Muscle of arm (tissue), 14 donors: Measurements from ENCODE around the gene NBEAL1. TPM values are rescaled to one million over a fixed set of nuclear protein-coding genes. Genes with fewer than 3 reads are reported as not detected.
"Not testable (repeated sequence)": the region's sequence is repeated elsewhere in the genome, so short reads cannot be mapped to it uniquely, and the experiment has no call there.

ENCODE experiments used
- DNase-seq: peaks from one replicate; pipeline ENCODE4 v3.0.0-alpha.2; 2013
- long read RNA-seq, 11 donors: transcript quantifications; one replicate each; lab custom pipeline, GENCODE V29; 2026
- polyA plus RNA-seq, 12 donors: library from polyadenylated mRNA; unstranded; fragments of 120-200 nt; gene quantifications; one replicate each; pipeline ENCODE4 v1.2.1, GENCODE V29; 2013; ENCODE audit not compliant: insufficient read length in 12 of 12

The NBEAL1 gene
- 1 to 10 TPM in 11 of 12 donors, not detected in 1; 5.8 to 9.4 (median 6.9) TPM for polyA plus RNA-seq
- long read RNA-seq, donor 1, partial matches to known transcripts = 0 of 2 reads
- long read RNA-seq, donor 1, other reads (novel, unspliced or antisense) = 0 of 2 reads
- long read RNA-seq, donor 2 = 0 reads
- long read RNA-seq, donor 3 = 0 reads
- long read RNA-seq, donor 4 = 0 reads
- long read RNA-seq, donor 5 = 0 reads
- long read RNA-seq, donor 6 = 0 reads
- long read RNA-seq, donor 7 = 0 reads
- long read RNA-seq, donor 8 = 0 reads
- long read RNA-seq, donor 9, partial matches to known transcripts = 0 of 1 reads
- long read RNA-seq, donor 9, other reads (novel, unspliced or antisense) = 0 of 1 reads
- long read RNA-seq, donor 10 = 0 reads
- long read RNA-seq, donor 11, partial matches to known transcripts = 0 of 1 reads
- long read RNA-seq, donor 11, other reads (novel, unspliced or antisense) = 0 of 1 reads

DNA sequence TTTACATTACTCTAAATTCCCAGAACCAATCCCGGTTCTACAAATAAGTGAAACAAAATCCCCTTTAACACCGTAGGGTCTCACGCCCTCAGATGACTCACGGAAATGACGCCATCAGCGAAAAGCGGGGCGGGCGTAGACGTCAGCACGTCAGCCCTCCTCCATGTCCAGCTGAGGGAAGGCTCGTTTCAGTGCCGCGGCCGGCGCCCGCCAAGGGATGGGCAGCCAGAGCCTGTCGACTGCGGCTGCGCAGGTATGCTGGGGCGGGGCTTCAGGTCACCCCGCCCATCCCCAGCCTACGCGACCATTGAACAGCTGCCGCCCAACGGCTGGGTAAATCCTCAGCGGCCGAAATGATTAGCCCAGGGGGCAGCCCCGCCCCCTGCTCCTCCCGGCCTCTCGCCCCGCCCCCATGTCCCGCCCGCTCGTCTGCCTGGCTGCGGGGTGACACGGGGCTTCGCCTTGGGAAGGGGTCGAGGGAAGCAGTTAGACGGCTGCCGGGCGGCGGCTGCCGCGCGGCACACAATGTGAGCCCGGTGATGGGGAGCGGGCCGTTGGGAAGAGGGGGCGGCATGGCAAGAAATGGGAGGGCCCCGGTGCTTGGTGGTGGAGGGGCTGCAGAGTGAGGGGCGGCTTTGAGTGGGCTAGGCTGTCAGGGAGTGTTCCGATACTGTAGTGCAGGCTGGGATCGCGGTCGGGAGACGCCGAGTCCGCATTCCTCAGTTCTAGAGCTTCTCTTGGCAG lies at the start of gene NBEAL1:
Gene NBEAL1, plus strand, starts transcription at position 420 of the 744 bp plus-strand sequence. CDS start 1,510 bp downstream, outside the sequence.
- peak; percentile 99 for DNase-seq

DNA sequence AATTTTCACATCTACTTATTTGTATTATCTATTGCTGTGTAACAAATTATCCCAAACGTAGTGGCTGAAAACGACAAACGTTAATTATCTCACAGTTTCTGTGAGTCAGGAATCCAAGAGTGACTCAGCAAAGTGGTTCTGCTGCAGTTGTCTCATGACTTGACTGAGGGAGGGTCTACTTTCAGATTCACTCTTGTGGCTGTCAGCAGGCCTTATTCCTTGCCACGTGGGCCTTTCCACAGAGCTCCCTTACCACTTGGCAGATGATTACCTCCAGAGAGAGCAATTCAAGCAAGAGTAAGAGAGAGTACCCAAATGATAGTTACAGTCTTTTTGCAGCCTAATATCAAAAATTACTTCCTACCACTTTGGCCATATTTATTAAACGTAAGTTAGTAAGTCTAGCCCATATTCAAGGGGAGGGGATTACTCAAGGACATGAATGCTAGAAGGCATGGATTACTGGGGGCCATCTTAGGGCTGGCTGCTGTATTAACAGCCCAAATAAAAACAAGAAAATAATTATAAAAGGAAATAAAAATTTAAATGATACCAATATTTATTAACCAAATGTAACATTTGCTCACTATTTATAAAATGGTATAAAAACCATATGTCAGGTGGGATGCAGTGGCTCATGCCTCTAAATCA lies 48.7 kb upstream of the NBEAL1 start:
- no peak for DNase-seq

DNA sequence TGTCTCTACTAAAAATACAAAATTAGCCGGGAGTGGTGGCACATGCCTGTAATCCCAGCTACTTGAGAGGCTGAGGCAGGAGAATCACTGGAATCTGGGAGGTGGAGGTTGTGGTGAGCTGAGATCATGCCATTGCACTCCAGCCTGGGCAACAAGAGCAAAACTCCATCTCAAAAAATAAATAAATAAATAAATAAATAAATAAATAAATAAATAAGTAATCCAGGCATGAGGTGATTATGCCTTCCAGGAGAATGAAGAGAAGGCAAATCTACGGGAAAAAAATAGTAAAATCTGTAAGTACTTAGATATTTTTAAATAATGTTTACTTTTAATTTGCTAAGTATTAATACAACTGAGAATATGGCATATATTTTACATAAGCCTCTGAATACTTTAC lies 45.3 kb upstream of the NBEAL1 start:
- not testable (repeated sequence) for DNase-seq

DNA sequence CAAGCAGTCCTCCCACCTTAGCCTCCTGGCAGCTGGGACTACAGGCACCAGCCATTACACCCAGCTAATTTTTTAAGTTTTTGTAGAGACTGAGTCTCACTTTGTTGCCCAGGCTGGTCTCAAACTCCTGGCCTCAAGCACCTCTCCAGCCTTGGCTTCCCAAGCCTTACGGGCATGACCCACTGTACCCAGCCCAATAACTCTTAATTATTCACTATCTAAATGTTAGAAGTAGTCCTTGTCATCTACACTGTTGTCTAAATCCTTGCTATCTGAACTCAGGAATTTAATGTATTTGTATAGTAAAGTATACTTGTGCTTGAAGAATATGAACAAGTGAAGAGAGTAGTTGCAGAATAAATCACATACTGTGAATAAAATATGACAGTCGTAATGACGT lies 37.9 kb upstream of the NBEAL1 start:
- DNase-seq = no peak

DNA sequence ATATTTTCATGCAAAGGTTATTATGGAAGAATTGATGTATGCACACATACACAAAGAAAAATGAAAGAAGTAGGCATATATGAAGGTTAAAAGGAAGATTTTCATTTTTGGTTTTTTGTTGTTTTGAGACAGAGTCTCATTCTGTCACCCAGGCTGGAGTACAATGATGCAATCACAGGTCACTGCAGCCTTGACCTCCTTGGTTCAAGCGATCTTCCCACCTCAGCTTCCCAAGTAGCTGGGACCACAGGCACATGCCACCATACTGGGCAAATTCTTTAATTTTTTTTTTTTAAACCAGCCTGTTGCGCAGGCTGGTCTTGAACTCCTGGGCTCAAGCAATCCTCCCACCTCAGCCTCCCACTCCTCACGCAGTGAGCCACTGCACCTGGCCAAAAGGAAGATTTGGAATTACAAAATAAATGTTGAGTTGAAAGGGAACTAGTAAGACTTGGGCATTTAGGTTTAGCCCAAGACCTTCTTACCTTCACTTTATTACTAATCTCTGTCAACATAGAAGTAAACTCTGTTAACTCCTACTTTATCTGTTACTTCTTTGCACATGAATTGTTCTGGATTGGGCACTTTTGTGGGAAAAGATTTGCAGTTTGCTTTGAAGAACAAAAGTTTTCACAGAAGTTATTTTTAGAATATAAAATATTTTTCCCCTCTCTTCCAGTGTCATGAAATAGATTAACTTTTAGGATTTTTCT lies 31.7 kb upstream of the NBEAL1 start:
- DNase-seq = no peak

DNA sequence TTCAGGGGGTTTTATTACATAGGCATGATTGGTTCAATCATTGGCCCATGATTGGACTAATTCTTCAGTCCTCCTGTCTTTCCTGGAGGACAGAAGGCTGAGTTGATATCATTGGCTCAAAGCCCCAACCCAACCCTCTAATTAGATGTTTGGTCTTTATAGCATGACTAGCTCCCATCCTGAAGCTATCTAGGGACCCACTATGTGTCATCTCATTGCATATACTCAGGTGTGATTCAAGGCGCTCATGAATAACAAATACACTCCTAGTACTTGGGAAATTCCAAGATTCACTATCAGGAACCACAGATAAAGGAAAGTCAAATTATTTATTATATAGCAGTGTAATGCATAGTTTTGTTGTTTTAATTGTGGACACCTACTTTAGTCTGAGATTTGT lies 24.9 kb upstream of the NBEAL1 start:
- DNase-seq = no peak

DNA sequence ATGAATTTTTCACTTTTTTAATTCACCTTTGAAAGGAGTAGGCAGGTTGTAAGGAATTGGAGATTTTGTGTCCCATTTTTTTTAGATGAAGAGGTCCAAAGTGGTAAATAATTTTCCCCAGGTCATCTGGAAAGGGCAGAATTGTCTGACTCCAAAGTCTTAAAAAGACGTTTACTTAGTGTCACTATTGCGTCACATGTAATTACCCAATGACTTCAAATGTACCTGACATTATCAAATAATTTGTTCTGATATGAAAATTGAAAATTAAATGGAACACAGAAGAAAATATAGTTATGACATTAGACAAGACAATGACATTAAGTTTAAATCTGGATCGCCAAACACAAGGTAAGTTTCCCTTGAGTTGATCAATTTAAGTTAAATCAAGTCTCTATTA lies 24.2 kb upstream of the NBEAL1 start:
- no peak for DNase-seq

DNA sequence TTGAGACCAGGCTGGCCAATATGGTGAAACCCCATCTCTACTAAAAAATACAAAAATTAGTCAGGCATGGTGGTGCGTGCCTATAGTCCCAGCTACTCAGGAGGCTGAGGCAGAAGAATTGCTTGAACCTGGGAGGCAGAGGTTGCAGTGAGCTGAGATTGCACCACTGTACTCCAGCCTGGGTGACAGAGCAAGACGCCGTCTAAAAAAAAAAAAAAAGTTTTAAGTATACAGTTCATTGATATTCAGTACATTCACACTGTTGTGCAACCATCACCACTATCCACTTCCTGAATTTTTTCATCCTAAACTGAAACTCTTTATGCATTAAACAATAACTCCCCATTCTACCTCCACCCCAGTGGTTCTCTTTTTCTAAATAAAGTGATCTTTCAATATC lies 17.6 kb upstream of the NBEAL1 start:
- not testable (repeated sequence) for DNase-seq

DNA sequence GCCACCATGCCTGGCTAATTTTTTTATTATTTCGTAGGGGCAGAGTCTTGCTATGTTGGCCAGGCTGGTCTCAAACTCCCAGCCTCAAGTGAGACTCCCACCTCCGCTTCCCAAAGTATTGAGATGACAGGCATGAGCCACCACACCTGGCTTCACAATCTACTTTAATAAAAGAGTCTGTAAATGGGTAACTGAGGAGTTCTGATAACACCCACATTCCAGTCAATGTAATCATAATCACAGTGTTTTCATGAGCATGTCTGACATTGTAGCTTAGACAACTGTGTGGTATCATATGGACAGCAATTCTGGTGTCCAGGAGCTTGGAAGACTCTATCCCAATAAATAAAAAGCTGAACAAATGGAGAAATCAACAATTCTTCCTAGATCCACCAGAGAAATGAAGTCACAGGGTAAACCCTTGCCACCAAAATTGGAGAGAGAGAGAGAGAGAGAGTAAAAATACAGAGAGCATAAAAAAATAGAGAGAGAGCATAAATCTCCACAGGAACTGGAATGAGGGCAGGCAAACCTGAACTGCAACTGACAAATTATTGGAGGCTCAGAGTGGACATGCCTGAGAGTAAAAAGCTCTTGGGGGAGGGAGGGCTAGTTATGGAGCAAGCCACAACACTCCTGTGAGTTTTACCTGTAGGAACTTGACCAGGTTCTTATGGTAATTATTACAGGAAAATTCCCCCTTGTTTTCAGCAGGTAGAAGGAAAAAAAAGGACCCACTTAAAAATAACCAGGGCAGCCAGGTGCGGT lies 12.4 kb upstream of the NBEAL1 start:
- DNase-seq = no peak

DNA sequence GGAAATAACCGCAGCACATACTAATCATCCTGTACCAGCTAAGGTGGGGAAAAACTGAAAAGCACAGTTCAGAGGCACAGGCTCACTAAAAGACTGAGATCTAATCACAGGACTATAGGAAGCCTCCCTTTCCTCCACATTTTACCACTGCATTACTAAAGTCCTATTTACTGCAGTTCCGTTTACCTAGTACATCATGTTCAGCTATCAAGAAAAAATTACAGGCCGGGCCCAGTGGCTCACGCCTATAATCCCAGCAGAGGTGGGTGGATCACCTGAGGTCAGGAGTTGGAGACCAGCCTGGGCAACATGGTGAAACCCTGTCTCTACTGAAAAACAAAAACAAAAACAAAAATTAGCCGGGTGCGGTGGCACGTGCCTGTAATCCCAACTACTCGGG lies 11.0 kb upstream of the NBEAL1 start:
- no peak for DNase-seq

DNA sequence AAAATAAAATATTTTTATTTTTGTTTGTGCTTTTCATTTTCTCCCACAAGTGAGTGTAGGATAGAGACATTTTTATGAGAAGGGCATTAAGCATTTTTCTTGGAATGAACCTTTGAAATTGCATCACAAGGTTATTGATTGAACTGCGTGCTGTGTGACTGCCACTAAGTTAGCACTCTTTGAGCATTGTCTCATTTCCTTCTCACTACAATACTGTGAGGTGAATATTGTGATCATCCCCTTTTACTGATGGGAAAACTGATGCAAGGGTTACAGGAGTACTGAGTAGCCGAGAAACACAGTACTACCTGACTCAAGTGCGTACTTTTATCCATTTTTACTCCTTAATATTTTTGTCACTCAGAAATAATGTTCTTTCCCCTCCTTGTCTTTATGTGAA lies 2.0 kb downstream of the NBEAL1 start:
- DNase-seq = no peak

DNA sequence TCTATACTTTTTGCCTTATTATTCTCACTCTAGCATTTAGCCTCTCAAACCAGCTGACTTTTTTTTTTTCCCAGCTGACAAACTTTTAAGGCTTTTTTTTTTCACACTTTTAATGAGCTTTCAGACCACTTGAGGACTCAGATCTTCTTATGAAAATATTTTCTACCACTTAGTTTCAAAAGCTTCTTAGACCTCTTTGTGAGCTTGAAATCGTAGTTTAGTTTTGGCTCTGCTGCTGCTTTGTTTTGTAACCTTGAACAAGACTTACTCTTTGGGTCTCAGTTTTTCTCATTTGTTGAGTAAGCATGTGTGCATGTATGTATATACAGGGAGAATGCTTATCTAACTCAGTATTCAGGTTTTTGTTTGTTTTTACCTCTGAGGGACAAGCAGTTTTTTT lies 3.5 kb downstream of the NBEAL1 start:
- DNase-seq = no peak

DNA sequence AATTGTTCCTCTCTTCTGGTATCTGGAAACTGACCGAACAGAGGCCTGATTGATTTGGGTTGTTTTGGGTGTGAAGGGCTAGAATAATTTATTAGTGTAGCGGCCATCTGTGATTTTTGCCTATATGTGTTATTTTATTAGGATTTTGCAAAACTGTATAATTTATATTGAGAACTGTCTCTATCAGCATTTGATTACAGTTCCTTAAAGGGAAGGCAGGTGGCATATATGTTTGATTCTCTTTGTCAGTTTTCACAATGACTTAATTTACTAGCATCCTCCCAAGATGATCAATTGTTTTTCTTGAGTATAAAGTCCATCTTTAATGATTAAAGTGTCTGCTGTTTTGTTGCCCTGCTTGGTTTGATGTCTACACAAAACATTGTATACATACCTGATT lies 4.5 kb downstream of the NBEAL1 start:
- DNase-seq = no peak

DNA sequence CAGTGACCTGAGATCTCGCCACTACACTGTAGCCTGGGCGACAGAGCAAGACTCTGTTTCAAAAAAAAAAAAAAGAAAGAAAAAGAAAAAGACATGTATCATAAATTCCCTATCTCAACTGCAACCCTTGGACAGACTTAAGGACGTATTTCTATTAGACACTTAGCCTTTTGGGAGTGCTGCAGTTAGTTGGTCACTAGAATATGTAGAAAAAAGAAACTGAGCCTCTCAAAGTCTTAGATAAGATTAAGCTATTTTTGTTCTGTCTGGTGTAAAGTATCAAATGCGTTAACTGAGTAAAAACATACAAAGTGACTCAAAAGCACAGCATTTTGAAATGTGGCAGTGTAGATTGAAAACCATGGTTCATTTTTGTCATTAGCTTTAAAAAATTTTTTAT lies 7.3 kb downstream of the NBEAL1 start:
- DNase-seq = no peak

DNA sequence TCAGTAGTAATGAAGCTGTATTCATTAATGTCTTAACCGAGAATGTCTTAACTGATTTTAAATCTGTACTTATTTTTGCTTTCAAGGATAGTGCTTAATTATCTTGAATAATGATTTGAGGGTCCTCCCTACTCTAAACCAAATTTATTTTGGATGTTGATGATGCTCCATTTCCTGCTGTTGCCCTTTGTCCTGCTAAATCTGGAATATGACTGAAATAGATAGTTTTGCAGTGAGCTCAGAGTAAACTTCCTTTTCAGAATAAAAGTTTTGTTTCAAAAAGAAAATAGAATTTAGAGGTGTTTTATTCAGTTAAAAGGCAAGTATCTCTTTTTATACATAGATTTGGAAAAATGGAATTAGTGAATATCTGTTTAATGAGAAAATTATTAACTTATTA lies 8.1 kb downstream of the NBEAL1 start:
- no peak for DNase-seq

DNA sequence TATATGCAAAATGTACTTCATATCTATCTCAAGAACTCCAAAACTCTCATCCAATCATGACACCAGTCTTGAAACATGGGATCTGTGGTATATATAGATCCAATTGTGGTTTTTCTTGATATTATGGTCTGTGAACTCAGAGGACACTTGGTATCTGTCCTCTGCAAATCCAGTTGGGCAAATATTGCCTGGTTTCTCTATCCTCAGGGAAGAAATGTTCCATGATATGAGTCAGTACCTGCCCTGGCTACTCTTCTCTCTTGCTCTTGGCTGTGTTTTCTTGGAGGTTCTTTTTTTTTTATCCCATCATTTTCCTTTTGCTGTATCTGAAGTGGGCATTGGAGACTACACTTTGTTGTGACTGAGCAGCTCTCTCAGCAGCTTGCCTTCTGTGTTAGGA lies 10.9 kb downstream of the NBEAL1 start:
- DNase-seq = no peak

DNA sequence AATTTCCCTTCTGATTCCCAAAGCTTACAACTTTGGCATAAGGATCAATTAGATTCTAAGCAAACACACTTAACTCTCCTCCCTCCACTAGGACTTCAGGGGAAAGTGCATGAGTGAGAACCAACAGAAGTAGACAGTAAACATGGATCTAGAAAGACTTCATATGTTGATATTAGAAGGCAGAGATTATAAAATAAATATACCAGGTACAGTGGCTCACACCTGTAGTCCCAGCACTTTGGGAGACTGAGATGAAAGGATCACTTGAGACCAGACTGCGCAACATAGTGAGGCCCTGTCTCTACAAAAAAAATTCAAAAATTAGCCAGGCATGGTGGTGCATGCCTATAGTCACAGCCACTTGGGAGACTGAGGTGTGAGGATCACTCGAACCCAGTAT lies 15.9 kb downstream of the NBEAL1 start:
- DNase-seq = no peak

DNA sequence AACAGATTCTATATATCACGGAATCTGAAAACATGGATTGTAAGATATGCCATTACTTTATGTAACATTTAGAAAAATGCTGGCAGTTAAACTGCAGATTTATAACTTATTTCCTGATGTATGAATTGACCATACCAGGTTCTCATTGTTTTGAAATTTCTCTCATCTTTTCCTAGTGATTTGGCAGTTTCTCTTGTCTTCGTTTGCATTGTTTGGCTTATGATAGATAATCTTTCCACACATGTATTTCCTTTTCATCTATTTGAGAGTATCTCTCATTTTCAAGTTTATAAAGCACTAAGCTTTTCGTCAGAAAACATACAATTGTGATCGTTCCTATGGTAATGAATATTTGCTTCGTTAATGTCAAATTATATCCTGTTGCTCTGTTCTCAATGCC lies 16.3 kb downstream of the NBEAL1 start:
- DNase-seq = no peak

DNA sequence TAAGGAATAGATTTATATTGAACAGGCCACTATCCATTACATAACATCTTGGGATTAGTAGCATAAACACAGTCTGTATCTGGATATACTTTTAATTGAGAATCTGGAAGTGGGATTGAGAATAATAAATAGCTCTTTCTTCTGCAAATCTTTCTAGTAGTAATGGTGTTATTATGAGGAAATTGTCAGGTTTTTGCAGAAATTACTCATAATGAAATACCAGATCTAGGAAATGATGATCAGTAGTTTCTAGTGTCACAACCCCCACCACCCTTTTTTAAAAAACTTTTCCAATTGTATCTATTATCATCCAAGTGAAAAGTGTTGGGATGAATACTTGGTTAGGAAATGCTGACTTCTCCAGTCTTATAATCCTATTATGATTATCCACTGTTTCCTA lies 18.7 kb downstream of the NBEAL1 start:
- DNase-seq = no peak

DNA sequence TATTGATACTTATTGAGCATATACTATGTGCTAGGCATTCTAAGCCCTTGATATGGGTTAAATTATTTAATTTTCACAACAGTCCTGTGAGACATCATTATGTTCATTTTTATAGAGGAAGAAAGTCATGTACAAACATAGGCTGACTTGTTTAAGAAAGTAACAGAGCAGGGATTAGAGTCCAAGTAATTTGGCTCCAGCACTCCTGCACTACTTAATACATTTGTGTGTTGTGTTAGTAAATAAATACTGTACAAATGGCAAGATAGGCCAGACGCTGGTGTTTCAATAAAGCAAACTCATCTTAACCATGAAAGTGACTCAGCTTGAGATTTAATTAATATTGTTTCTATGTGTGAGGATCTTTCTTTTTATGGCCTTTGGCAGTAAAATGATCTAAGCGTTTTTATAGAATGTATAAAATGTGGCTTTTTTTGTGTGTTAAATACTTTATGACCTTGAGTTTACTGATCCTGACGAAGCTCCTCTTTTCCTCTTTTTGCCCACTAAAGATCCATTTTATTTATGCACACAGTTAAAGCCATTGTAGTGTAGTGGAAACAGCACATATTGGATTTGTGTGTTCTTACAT lies 21.3 kb downstream of the NBEAL1 start:
- no peak for DNase-seq

DNA sequence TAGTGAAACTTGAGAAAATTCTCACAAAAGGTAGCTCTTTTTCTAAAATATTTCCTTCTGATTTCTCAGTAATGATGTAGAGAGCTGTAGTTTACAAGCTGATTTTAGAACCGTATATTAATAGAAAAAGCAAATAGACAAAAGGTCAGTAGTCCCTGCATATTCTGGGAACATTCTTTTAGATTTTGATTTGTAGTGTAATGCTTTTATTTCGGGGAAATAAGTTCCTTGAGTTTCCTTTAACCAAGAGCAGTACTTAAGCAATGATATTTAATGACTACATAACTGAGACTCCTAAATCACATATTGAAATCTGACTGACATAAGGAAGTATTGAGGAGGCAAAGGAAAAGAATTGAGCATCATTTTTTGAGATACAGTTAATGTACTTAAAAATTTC lies 22.4 kb downstream of the NBEAL1 start:
- DNase-seq = no peak
